ENCODE results near the gene KCNG4.

DNA sequence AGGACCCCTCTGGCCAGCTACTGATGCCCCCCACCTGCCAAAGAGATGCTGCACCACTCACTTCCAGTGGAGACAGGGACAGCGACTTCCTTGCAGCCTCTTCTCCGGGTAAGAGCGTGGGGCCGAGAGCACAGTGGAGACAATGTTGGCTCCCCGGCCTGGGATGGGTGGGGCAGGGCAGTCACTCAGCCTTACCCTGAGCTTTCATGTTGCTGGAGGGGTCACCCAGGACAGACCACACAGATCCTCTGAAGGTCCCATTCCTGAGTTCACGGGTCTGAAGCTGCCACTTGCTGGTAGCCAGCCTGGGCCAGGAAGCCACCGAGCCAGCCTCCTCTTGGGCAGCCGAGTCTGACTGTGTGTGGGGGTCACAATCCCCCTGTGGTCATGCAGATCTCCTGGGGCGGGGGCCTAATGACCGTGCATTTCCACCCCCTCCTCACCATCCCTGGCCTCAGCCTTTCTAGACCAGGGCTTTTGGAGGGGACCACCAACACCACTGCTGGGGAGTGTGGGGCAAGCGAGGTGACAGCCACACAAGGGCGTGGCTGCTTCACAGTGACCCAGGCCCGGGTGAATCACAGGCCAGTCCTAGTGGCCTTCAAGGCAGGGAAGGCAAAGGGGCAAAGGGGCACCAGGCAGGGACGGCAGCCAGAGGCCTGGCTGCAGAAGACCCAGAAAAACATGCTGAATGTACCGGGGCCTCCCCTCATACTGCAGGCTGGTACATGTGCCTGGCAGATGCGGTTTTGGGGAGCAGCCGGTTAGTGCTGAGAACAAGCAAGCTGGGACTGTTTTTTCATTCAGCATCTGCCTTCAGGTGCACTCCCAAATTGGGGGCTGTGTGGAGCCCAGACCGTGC lies 63.4 kb downstream of the KCNG4 start:
- TF ChIP-seq EZH2 (IDR thresholded peaks at IDR 0.05) (no peak), POLR2AphosphoS5 (IDR thresholded peaks at IDR 0.05; ENCODE audit: borderline replicate concordance, low read depth, low read length) (no peak)
